Mesenchymal stem cell (in vitro differentiated cells and primary cell): ENCODE results near the gene SLC13A4. TPM values are rescaled to one million over a fixed set of nuclear protein-coding genes. Genes with fewer than 3 reads are reported as not detected.

ENCODE experiments used
- small RNA-seq: library from polyadenylated mRNA; stranded (forward); fragments of <200 nt; extraction: miRNeasy Mini kit (QIAGEN cat#:217004); gene quantifications from one replicate; pipeline ENCODE3, GENCODE V24; 2013; ENCODE audit warnings: low read depth

Gene SLC13A4

Small RNA genes within 50 kb of the gene (small RNA-seq; reads per million reads assigned to genes)
- not detected for gene RNU6-1154P
